Measurements from ENCODE around the gene NEDD4L.

NEDD4L gene

GRCh38 chr18:58403799-58404455 lies 359.9 kb downstream of the NEDD4L start:
- H3K4me3 ChIP-seq (ENCODE audit: low read depth, low read length): no peak overlapping the region
- no peak for TF ChIP-seq CTCF (IDR thresholded peaks at IDR 0.05; ENCODE audit: low read depth, low read length)
- no peak for TF ChIP-seq POLR2A (IDR thresholded peaks at IDR 0.05; ENCODE audit: extremely low read depth, insufficient read length)
- TF ChIP-seq MAX (IDR thresholded peaks at IDR 0.05; ENCODE audit: low read depth, low read length): no peak
- TF ChIP-seq MYC (IDR thresholded peaks at IDR 0.05; ENCODE audit: low read depth, low read length): no peak
- DNase-seq (ENCODE audit: low read depth): no peak

GRCh38 chr18:58405107-58405898 lies 361.3 kb downstream of the NEDD4L start:
- no peak for TF ChIP-seq POLR2A (IDR thresholded peaks at IDR 0.05; ENCODE audit: extremely low read depth, insufficient read length)
- TF ChIP-seq MYC (IDR thresholded peaks at IDR 0.05; ENCODE audit: low read depth, low read length): no peak
- no peak for TF ChIP-seq CTCF (IDR thresholded peaks at IDR 0.05; ENCODE audit: low read depth, low read length)
- TF ChIP-seq MAX (IDR thresholded peaks at IDR 0.05; ENCODE audit: low read depth, low read length): no peak
- no peak overlapping the region for H3K4me3 ChIP-seq (ENCODE audit: low read depth, low read length)
- no peak for DNase-seq (ENCODE audit: low read depth)

- TF ChIP-seq MYC (IDR thresholded peaks at IDR 0.05; ENCODE audit: low read depth, low read length) (no peak), MAX (IDR thresholded peaks at IDR 0.05; ENCODE audit: low read depth, low read length) (no peak), POLR2A (IDR thresholded peaks at IDR 0.05; ENCODE audit: extremely low read depth, insufficient read length) (no peak), CTCF (IDR thresholded peaks at IDR 0.05; ENCODE audit: low read depth, low read length) (no peak)
- no peak overlapping the region for H3K4me3 ChIP-seq (ENCODE audit: low read depth, low read length)
- DNase-seq (ENCODE audit: low read depth): no peak
Measured at GRCh38 chr18:58407263-58407648, 363.2 kb downstream of the NEDD4L start.

- DNase-seq (ENCODE audit: low read depth): no peak
- no peak for TF ChIP-seq MYC (IDR thresholded peaks at IDR 0.05; ENCODE audit: low read depth, low read length)
- TF ChIP-seq CTCF (IDR thresholded peaks at IDR 0.05; ENCODE audit: low read depth, low read length): no peak
- TF ChIP-seq POLR2A (IDR thresholded peaks at IDR 0.05; ENCODE audit: extremely low read depth, insufficient read length): no peak
- TF ChIP-seq MAX (IDR thresholded peaks at IDR 0.05; ENCODE audit: low read depth, low read length): no peak
- H3K4me3 ChIP-seq (ENCODE audit: low read depth, low read length): no peak overlapping the region
Measured at GRCh38 chr18:58407649-58408407, 363.8 kb downstream of the NEDD4L start.

GRCh38 chr18:58408665-58409064 lies 364.6 kb downstream of the NEDD4L start:
- H3K4me3 ChIP-seq (ENCODE audit: low read depth, low read length): no peak overlapping the region
- TF ChIP-seq CTCF (IDR thresholded peaks at IDR 0.05; ENCODE audit: low read depth, low read length) (no peak), POLR2A (IDR thresholded peaks at IDR 0.05; ENCODE audit: extremely low read depth, insufficient read length) (no peak), MAX (IDR thresholded peaks at IDR 0.05; ENCODE audit: low read depth, low read length) (no peak), MYC (IDR thresholded peaks at IDR 0.05; ENCODE audit: low read depth, low read length) (no peak)
- no peak for DNase-seq (ENCODE audit: low read depth)
